NCI-H2107 treated with DMSO at 0.1 percent for 48 hours (cell line): ENCODE measurements around the gene AMN1.
"Not testable (repeated sequence)": the region's sequence is repeated elsewhere in the genome, so short reads cannot be mapped to it uniquely, and the experiment has no call there.

Source experiments
- DNase-seq: peaks from one replicate; lab custom pipeline; 2025; ENCODE audit not compliant: unreplicated experiment; lab: John Stamatoyannopoulos, UW

AMN1 gene

DNA sequence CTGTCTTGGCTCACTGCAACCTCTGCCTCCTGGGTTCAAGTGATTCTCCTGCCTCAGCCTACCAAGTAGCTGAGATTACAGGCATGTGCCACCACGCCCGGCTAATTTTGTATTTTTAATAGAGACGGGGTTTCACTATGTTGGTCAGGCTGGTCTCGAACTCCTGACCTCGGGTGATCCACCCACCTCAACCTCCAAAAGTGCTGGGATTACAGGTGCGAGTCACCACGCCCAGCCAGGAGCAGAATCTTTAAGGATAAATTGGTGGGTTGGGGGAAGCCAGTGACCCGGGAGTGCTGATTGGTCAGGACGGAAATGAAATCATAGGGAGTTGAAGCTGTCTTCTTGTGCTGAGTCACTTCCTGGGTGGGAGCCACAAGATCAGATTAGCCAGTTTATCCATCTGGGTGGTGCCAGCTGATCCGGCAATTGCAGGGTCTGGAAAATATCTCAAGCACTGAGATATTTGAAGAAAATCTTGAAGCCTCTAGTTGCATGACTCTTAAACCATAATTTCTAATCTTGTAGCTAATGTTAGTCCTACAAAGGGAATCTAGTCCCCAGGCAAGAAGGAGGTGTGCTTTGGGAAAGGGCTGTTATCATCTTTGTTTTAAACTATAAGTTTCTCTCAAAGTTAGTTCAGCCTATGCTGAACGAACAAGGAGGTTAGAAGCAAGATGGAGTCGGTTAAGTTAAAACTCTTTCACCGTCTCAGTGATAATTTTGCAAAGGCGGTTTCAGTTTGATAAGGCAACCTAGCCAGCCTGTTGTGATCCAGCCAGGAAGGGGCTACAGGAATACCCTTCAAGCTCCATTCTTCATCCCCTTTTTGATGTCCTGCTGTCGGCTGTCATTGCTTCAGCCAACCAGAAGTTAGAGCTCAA, 5.0 kb upstream of the AMN1 start:
- not testable (repeated sequence) for DNase-seq

DNA sequence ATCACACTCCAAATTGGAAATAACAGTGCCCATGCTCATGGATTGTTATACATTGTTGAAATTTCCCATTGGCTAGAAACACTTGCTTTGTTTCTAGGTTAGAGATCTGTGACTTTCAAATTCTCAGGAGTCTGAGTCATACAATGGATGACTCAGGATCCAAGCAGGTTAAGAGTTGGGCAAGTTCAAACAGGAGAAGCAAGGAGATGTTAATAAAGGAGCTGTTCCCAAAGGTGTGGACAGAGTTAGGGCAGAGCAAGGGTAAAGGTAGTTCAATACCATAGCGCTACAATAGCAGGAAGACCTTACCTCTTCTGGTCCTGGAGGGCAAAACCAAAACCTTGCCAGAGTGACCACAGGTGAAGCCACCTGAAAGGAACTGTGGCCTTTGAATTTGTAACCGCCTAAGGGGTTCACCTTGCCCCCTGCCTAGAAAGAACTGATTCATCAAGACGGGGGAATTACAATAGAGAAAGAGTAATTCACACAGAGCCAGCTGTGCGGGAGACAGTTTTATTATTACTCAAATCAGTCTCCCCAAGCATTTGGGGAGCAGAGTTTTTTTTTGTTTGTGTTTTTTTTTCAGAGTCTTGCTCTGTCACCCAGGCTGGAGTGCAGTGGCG, 4.2 kb upstream of the AMN1 start:
- DNase-seq = no peak

DNA sequence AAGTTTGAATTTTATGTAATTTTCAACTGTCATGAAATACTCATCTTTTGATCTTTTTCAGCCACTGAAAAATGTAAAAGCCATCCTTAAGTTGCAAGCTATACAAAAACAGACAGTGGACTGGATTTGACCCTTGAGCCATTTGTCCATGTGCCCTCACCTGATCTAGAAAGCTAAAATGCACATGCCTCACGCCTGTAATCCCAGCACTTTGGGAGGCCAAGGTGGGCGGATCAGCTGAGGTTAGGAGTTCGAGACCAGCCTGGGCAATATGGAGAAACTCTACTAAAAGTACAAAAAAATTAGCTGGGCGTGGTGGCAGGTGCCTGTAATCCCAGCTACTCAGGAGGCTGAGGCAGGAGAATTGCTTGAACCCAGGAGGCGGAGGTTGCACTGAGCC, 2.4 kb upstream of the AMN1 start:
- not testable (repeated sequence) for DNase-seq

DNA sequence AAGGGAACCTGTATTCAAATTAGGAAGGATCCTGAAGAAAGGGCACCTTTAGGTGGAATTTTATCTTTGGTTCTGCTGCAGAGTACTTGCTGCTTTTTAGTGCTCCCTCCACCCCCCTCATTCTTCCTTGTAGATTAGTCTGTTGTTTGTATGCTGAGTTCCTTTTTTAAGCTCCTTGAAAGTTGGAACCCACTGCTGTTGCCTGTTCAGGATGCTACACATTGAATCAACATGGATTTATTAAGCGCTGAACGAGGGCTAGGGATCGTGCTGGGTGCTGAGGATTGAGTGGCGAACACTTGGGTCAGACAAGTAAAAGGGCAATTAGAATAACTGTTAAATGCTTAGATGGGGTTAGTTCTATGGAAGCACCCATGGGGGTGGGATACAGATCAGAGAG, 884 bp upstream of the AMN1 start:
- no peak for DNase-seq

DNA sequence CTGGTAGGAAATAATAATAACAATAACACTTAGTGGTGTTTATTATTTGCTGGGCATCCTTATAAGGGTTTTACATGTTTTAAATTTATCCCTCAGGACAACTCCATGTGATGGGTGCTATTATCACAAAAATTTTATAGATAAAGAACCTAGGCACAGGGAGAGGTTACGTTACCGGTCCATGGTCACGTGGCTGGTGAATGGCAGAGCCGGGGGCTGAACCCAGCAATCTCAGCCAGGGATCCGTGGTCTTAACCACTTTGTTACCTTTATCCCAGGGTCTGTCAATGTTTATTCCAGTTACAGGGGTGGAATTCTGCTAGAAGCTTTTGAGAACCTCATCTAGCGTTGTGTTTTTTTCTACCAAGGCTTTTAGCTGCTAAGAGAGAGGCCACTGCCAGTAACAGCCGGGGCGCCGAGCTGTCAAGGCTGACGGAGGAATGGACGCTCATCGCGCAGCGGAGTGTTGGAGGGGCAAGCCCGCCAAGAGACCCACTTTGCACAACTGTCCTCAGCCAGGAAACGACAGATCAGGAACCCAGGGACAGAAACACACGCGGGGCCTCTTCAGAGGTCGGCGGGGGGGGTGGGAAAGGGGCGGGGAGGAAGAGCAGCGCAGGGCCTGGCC, 418 bp downstream of the AMN1 start:
- DNase-seq = no peak

- no peak for DNase-seq
Measured at GRCh38 chr12:31727192-31727591, 1.6 kb downstream of the AMN1 start.

- DNase-seq = no peak
Measured at GRCh38 chr12:31726575-31726974, 2.2 kb downstream of the AMN1 start.

GRCh38 chr12:31724557-31724956, 4.3 kb downstream of the AMN1 start:
- DNase-seq = no peak

- DNase-seq = no peak
Measured at GRCh38 chr12:31722580-31722979, 6.2 kb downstream of the AMN1 start.

DNA sequence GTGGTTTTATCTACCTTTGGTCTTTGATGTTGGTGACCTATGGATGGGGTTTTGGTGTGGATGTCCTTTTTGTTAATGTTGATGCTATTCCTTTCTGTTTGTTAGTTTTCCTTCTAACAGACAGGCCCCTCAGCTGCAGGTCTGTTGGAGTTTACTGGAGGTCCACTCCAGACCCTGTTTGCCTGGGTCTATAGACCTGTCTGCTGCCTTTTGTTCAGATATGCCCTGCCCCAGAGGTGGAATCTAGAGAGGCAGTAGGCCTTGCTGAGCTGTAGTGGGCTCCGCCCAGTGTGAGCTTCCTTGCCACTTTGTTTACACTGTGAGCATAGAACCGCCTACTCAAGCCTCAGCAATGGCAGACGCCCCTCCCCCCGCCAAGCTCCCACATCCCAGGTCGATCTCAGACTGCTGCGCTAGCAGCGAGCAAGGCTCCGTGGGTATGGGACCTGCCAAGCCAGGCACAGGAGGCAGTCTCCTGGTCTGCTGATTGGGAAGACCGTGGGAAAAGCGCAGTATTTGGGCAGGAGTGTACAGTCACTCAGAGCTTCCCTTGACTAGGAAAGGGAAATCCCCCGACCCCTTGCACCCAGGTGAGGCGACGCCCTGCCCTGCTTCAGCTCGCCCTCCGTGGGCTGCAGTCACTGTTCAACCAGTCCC, 10.2 kb downstream of the AMN1 start:
- not testable (repeated sequence) for DNase-seq

DNA sequence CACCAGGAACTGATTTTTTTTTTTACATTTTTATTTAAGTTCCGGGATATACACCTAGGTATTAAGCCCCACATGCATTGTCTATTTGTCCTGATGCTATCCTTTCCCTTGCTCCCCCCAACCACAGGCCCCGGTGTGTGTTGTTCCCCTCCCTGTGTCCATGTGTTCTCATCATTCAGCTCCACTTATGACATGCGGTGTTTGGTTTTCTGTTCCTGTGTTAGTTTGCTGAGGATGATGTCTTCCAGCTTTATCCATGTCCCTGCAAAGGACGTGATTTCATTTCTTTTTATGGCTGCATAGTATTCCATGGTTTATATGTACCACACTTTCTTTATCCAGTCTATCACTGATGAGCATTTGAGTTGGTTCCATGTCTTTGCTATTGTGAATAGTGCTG, 11.8 kb downstream of the AMN1 start:
- not testable (repeated sequence) for DNase-seq

- DNase-seq = peak; percentile 58
Measured at GRCh38 chr12:31715283-31715825, 13.5 kb downstream of the AMN1 start.

GRCh38 chr12:31714406-31715271, 14.2 kb downstream of the AMN1 start:
- DNase-seq = peak; percentile 53

DNA sequence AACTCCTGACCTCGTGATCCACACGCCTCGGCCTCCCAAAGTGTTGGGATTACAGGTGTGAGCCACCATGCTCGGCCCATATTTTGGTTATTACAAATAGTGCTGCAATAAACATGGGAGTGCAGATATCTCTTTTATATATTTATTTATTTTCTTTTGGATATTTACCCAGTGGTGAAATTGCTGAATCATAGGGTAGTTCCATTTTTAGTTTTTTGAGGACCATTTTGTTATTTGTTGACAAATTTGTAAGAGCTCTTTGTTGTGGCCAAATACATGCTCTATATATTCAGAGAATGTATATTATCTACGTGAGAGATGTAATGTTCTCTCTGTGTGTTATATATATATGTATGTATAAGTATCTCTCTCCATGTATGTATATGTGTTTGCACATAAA, 15.9 kb downstream of the AMN1 start:
- DNase-seq = no peak

DNA sequence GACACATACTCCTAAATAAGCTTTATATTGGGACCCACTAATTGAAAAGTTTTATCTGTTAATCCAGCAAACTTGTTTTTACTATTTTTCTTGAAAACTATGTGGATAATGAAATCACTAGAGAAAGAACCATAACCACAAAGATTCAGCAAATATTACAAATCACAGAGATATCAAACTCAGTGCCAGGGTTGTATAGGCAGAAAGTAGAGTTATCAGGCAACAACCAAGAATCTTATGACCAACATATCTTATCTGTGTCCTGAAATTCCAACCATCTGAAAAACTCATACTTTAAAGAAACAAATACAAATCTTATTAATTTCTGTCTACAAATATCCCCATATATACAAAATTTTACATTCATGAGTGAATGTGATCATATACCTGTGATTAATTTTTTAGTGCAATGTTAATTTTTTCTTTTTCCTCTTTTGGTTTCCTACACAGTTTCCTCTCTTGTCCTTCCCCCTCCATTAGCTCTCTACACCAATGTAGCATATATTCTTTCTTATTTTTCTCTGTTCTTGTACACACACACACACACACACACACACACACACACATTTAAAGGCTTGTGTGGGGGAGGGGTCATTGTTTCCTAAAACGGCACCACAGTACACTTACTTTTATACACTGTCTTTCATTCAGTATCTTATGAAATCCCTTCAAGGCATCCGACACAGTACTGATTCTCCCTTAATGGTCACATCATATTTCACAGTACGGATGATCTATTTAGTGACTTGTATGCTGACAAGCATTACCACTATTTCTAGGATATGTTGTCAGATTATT, 18.6 kb downstream of the AMN1 start:
- DNase-seq = no peak

DNA sequence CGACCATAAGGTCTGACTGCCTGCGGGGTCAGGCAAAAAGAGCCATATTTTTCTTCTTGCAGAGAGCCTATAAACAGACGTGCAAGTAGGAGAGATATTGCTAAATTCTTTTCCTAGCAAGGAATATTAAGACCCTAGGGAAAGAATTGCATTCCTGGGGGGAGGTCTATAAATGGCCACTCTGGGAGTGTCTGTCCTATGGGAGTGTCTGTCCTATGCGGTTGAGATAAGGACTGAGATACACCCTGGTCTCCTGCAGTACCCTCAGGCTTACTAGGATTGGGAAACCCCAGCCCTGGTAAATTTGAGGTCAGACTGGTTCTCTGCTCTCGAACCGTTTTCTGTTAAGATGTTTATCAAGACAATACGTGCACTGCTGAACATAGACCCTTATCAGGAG, 20.7 kb downstream of the AMN1 start:
- DNase-seq = not testable (repeated sequence)

DNA sequence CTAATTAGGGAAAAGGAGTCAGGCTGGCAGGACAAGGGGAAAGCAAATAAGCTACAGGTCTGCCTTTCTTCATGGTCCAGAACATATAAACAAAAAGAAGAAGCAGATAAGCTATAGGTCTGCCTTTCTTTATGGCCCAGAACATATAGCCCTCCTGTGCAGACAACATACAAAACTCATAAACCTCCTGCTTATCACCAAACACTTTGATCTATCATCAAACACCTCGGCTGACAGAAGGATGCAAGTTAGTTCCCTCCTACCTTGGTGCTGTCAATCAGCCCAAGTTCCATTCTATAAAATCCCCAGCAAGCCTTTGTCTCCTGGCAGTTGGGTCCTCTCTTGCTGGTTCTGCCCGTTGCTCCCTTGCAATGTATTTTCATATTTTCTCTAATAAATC, 23.2 kb downstream of the AMN1 start:
- DNase-seq = no peak

- no peak for DNase-seq
Measured at GRCh38 chr12:31702047-31702446, 26.8 kb downstream of the AMN1 start.

- DNase-seq = not testable (repeated sequence)
Measured at GRCh38 chr12:31689921-31690320, 38.9 kb downstream of the AMN1 start.
